ENCODE data around the gene AFAP1L1. TPM values are rescaled to one million over a fixed set of nuclear protein-coding genes. Genes with fewer than 3 reads are reported as not detected.

The AFAP1L1 gene
- polyA plus RNA-seq, 2 of the 4 experiments (the other 2 are of a cell fraction), result 1.5 to 3.5 TPM

DNA sequence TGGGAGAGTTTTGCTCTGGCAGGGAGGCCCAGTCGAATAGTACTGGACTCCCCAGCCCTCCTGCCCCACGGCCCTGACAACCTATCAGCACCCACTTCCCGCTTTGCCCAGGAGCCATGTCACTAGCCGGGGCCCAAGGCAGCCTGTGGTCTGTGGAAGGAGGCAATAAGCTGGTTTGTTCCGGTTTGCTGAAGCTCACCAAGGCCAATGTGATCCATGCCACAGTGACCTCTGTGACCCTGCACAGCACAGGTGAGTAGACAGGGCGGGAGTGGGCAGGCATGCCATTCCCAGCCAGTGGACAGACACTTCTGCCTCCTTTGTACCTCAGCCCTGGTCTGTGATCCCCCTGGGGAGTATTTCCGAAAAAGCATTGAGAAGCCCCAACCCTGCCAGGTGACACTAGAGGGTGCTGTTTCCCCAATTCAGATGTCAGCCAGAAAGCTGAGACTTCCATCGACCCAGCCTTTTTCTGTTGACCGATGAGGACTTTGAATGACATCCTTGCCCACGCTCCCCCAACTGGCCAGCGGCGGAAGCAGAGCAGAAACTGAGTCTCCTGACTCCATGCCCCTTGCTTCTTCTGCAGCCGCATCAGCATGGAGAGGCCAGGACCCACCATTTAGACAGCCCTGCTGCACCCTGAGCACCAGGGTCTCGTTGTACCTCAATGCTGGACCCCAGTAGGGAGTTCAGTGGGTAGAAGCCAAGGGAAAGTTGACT is 95.8 kb downstream of the AFAP1L1 start:
- no peak for FAIRE-seq
- Histone ChIP-seq H3K4me1 (peaks cover 4% of the 10 kb centered on the region; the same call in 1 of the 3 replicates), H3K4me2 (peak overlapping the region; percentile 33; the same call in 1 of the 3 replicates), H3K9me3 (no peaks in the 10 kb centered on the region), H3K4me3 (no peak overlapping the region), H3K27ac (no peak overlapping the region)
- TF ChIP-seq, protein P1, sequence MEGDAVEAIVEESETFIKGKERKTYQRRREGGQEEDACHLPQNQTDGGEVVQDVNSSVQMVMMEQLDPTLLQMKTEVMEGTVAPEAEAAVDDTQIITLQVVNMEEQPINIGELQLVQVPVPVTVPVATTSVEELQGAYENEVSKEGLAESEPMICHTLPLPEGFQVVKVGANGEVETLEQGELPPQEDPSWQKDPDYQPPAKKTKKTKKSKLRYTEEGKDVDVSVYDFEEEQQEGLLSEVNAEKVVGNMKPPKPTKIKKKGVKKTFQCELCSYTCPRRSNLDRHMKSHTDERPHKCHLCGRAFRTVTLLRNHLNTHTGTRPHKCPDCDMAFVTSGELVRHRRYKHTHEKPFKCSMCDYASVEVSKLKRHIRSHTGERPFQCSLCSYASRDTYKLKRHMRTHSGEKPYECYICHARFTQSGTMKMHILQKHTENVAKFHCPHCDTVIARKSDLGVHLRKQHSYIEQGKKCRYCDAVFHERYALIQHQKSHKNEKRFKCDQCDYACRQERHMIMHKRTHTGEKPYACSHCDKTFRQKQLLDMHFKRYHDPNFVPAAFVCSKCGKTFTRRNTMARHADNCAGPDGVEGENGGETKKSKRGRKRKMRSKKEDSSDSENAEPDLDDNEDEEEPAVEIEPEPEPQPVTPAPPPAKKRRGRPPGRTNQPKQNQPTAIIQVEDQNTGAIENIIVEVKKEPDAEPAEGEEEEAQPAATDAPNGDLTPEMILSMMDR (IDR thresholded peaks at IDR 0.05), result peak; percentile 84
- TF ChIP-seq KDM1A (IDR thresholded peaks at IDR 0.05; ENCODE audit: low read depth) (no peak), SMC3 (IDR thresholded peaks at IDR 0.05) (peak; percentile 69), RAD21 (conservative IDR thresholded peaks at IDR 0.05 in 1 of 2, IDR thresholded peaks at IDR 0.05 in 1 of 2) (peak; percentile 69 to 79)
- WGBS (ENCODE audit: missing lambda C conversion rate), result 24% methylated on average over 14 of the region's 14 CpGs
- ATAC-seq, result peak; percentile 71 to 91
- peak; percentile 82 to 96 for DNase-seq (ENCODE audit: low read depth in 1 of 2, low spot score in 1 of 2)
- CTCF ChIA-PET, result interaction anchor here (0.6 to 44.9 kb wide), 37 partner anchors 9 to 254 kb away, joined by 3 to 1709 read pairs (median 4); partner anchors contain the start of genes ARHGEF37, GRPEL2, IL17B and PCYOX1L
- POLR2A ChIA-PET, result interaction anchor here (0.8 kb wide), 1 partner anchor 10 kb away, joined by 5 read pairs; the partner anchor contains the start of gene PCYOX1L

DNA sequence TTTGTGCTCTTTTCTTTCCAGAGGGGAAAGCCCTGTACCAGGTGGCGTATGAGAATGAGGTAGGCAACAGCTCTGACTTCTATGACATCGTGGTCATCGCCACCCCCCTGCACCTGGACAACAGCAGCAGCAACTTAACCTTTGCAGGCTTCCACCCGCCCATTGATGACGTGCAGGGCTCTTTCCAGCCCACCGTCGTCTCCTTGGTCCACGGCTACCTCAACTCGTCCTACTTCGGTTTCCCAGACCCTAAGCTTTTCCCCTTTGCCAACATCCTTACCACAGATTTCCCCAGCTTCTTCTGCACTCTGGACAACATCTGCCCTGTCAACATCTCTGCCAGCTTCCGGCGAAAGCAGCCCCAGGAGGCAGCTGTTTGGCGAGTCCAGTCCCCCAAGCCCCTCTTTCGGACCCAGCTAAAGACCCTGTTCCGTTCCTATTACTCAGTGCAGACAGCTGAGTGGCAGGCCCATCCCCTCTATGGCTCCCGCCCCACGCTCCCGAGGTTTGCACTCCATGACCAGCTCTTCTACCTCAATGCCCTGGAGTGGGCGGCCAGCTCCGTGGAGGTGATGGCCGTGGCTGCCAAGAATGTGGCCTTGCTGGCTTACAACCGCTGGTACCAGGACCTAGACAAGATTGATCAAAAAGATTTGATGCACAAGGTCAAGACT is 96.5 kb downstream of the AFAP1L1 start:
- ATAC-seq, result no peak
- H3K9me3 ChIP-seq, result no peaks in the 10 kb centered on the region
- WGBS (ENCODE audit: missing lambda C conversion rate), result 91% methylated on average over 22 of the region's 22 CpGs
- ChIA-PET POLR2A (interaction anchor here (0.6 to 0.8 kb wide), 2 partner anchors 10 to 158 kb away, joined by 3 to 5 read pairs; partner anchors contain the start of gene PCYOX1L), CTCF (interaction anchor here (0.6 to 44.9 kb wide), 35 partner anchors 9 to 253 kb away, joined by 3 to 1709 read pairs (median 4); partner anchors contain the start of genes ARHGEF37, IL17B and PCYOX1L)
- no peak overlapping the region for H3K27ac ChIP-seq
- H3K4me2 ChIP-seq, result peak overlapping the region; percentile 33; the same call in 1 of the 3 replicates
- peaks cover 4% of the 10 kb centered on the region; the same call in 1 of the 3 replicates for H3K4me1 ChIP-seq
- TF ChIP-seq RARB (CRISPR knock-in tag; IDR thresholded peaks at IDR 0.05) (no peak), MAFK (IDR thresholded peaks at IDR 0.05; ENCODE audit: partially characterized antibody) (no peak), TFCP2L1 (CRISPR knock-in tag; IDR thresholded peaks at IDR 0.05) (no peak), CHD2 (IDR thresholded peaks at IDR 0.05; ENCODE audit: low read length, partially characterized antibody) (no peak), ZNF302 (CRISPR knock-in tag; IDR thresholded peaks at IDR 0.05) (no peak), FOSL2 (IDR thresholded peaks at IDR 0.05) (no peak), FOSL2 (CRISPR knock-in tag; IDR thresholded peaks at IDR 0.05) (no peak), PHF8 (IDR thresholded peaks at IDR 0.05; ENCODE audit: borderline replicate concordance, low read depth) (no peak), HOXA7 (CRISPR knock-in tag; IDR thresholded peaks at IDR 0.05) (no peak), EP300 (IDR thresholded peaks at IDR 0.05) (no peak)
- TF ChIP-seq, protein P2, sequence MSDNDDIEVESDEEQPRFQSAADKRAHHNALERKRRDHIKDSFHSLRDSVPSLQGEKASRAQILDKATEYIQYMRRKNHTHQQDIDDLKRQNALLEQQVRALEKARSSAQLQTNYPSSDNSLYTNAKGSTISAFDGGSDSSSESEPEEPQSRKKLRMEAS (IDR thresholded peaks at IDR 0.05), result no peak
- TF ChIP-seq, protein P3, sequence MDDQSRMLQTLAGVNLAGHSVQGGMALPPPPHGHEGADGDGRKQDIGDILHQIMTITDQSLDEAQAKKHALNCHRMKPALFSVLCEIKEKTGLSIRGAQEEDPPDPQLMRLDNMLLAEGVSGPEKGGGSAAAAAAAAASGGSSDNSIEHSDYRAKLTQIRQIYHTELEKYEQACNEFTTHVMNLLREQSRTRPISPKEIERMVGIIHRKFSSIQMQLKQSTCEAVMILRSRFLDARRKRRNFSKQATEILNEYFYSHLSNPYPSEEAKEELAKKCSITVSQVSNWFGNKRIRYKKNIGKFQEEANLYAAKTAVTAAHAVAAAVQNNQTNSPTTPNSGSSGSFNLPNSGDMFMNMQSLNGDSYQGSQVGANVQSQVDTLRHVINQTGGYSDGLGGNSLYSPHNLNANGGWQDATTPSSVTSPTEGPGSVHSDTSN (IDR thresholded peaks at IDR 0.05), result no peak
- TF ChIP-seq, protein P4, sequence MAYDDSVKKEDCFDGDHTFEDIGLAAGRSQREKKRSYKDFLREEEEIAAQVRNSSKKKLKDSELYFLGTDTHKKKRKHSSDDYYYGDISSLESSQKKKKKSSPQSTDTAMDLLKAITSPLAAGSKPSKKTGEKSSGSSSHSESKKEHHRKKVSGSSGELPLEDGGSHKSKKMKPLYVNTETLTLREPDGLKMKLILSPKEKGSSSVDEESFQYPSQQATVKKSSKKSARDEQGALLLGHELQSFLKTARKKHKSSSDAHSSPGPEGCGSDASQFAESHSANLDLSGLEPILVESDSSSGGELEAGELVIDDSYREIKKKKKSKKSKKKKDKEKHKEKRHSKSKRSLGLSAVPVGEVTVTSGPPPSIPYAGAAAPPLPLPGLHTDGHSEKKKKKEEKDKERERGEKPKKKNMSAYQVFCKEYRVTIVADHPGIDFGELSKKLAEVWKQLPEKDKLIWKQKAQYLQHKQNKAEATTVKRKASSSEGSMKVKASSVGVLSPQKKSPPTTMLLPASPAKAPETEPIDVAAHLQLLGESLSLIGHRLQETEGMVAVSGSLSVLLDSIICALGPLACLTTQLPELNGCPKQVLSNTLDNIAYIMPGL (CRISPR knock-in tag; IDR thresholded peaks at IDR 0.05; ENCODE audit: borderline replicate concordance), result no peak
- TF ChIP-seq, protein P5, sequence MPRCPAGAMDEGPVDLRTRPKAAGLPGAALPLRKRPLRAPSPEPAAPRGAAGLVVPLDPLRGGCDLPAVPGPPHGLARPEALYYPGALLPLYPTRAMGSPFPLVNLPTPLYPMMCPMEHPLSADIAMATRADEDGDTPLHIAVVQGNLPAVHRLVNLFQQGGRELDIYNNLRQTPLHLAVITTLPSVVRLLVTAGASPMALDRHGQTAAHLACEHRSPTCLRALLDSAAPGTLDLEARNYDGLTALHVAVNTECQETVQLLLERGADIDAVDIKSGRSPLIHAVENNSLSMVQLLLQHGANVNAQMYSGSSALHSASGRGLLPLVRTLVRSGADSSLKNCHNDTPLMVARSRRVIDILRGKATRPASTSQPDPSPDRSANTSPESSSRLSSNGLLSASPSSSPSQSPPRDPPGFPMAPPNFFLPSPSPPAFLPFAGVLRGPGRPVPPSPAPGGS (IDR thresholded peaks at IDR 0.05), result no peak
- no peak for DNase-seq (ENCODE audit: low read depth in 1 of 2, low spot score in 1 of 2)
- H3K4me3 ChIP-seq, result no peak overlapping the region
- FAIRE-seq, result no peak
